Astrocyte of the spinal cord (primary cell): ENCODE measurements around the gene MZF1.

Source experiments
- DNase-seq: peaks from one replicate; pipeline ENCODE4 v3.0.0; 2011; ENCODE audit warnings: low read depth, low spot score
- H3K4me3 ChIP-seq: 2 replicates; pipeline ENCODE4 v1.5.1; 2011; ENCODE audit warnings: low read depth, mild to moderate bottlenecking, low read length, moderate library complexity
- CTCF ChIP-seq: IDR thresholded peaks from 2 replicates; pipeline ENCODE4 v1.5.1; 2012; ENCODE audit warnings: low read depth, mild to moderate bottlenecking, low read length, inconsistent platforms
- in situ Hi-C: cut with HindIII; loops from 2 replicates; pipeline ENCODE4 v1.10.0; 2017; ENCODE audit warnings: low sequenced_read_pairs

Gene MZF1

GRCh38 chr19:58553799-58554493 is 19.2 kb downstream of the MZF1 start:
- no peak for DNase-seq
- TF ChIP-seq CTCF, result no peak
- in situ Hi-C loops, result no loop called here
- peak overlapping the region; percentile 72 for H3K4me3 ChIP-seq

- no peak overlapping the region for H3K4me3 ChIP-seq
- in situ Hi-C loops, result no loop called here
- TF ChIP-seq CTCF, result no peak
- no peak for DNase-seq
Measured at GRCh38 chr19:58552655-58553054, 20.5 kb downstream of the MZF1 start.

GRCh38 chr19:58551577-58552471 is 21.3 kb downstream of the MZF1 start:
- no peak overlapping the region for H3K4me3 ChIP-seq
- in situ Hi-C loops, result no loop called here
- DNase-seq, result no peak
- TF ChIP-seq CTCF, result no peak

- no peak for TF ChIP-seq CTCF
- no peak overlapping the region for H3K4me3 ChIP-seq
- in situ Hi-C loops, result no loop called here
- no peak for DNase-seq
Measured at GRCh38 chr19:58551123-58551497, 22.0 kb downstream of the MZF1 start.

- no peak for DNase-seq
- in situ Hi-C loops, result no loop called here
- TF ChIP-seq CTCF, result no peak
- H3K4me3 ChIP-seq, result no peak overlapping the region
Measured at GRCh38 chr19:58550362-58551122, 22.6 kb downstream of the MZF1 start.

- no peak overlapping the region for H3K4me3 ChIP-seq
Measured at GRCh38 chr19:58549664-58550361, 23.3 kb downstream of the MZF1 start.

More at GRCh38 chr19:58549664-58550361, 23.3 kb downstream of the MZF1 start:
- in situ Hi-C loops, result no loop called here
- no peak for TF ChIP-seq CTCF
- no peak for DNase-seq
